ENCODE results near the gene PTPRJ. TPM values are rescaled to one million over a fixed set of nuclear protein-coding genes. Genes with fewer than 3 reads are reported as not detected.

PTPRJ gene
- total RNA-seq, 1 donor from 2014 or later, result 40.0 TPM

DNA sequence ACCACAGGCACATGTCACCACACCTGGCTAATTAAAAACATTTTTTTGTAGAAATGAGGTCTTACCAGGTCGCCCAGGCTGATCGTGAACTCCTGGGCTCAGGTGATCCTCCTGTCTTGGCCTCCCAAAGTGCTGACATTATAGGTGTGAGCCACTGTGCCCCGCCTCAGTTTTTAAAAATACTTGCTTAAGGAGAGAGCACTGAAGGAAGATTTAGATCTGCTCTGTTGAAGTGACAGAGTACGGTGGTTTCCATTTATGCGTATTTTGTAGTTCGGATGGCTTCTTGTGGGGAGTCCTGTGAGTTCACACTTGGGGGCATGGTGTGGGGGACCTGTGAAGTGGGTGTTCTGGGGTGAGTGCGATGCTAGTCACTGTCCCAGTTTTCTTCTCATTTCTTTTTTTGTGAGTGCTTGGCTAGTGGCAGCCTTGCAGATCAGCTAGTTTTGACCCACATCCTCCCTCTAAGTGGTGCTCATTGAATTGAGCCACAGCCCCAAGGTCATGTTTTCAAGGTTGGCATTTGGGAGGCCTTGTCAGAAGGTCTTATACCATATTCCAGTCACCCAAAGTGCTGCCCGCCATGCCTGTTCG, 31.5 kb downstream of the PTPRJ start:
- Histone ChIP-seq H3K9me3 (no peaks in the 10 kb centered on the region), H3K4me1 (peaks cover 50% of the 10 kb centered on the region), H3K27me3 (ENCODE audit: low read depth) (no peaks in the 10 kb centered on the region), H3K36me3 (no peaks in the 10 kb centered on the region), H3K4me3 (no peak overlapping the region), H3K27ac (peak overlapping the region; percentile 49)
- ATAC-seq (peak; percentile 19 to 43), DNase-seq (no peak)
- TF ChIP-seq, protein P1, sequence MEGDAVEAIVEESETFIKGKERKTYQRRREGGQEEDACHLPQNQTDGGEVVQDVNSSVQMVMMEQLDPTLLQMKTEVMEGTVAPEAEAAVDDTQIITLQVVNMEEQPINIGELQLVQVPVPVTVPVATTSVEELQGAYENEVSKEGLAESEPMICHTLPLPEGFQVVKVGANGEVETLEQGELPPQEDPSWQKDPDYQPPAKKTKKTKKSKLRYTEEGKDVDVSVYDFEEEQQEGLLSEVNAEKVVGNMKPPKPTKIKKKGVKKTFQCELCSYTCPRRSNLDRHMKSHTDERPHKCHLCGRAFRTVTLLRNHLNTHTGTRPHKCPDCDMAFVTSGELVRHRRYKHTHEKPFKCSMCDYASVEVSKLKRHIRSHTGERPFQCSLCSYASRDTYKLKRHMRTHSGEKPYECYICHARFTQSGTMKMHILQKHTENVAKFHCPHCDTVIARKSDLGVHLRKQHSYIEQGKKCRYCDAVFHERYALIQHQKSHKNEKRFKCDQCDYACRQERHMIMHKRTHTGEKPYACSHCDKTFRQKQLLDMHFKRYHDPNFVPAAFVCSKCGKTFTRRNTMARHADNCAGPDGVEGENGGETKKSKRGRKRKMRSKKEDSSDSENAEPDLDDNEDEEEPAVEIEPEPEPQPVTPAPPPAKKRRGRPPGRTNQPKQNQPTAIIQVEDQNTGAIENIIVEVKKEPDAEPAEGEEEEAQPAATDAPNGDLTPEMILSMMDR (IDR thresholded peaks at IDR 0.05), result no peak
- intact Hi-C loops (cut with DNase I), result no loop called here

DNA sequence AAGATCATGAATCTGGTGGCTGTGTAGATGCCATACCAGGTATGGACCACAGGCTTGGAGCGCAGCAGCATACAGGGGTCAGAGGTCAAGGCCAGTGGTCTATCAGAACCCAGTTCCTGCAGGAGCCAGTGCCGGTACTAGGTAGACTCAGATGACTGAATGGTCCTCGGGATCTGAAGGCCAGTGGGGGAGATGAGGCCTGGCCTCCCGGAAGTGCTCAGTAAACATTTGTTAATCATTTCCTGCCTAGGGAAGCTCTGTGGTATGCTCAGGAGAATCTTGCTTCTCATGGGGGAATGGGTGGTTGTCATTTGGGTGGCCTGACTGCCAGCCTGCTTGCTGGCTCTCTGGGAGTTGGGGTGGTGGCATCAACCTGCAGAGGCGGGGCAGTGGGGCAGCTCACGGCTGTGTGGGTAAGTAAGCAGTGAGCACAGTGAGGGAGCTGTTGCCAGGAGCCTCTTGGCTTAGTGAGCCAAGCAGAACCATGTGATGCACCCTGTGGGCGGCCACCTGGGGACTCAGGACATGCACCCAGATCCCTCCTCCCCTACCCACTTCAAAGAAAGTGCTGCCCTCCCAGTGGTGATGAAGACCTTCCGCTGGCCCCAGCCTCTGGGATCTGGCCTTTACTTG, 33.0 kb downstream of the PTPRJ start:
- Histone ChIP-seq H3K27ac (peak overlapping the region; percentile 20), H3K36me3 (no peaks in the 10 kb centered on the region), H3K9me3 (no peaks in the 10 kb centered on the region), H3K27me3 (ENCODE audit: low read depth) (no peaks in the 10 kb centered on the region), H3K4me1 (peaks cover 59% of the 10 kb centered on the region), H3K4me3 (no peak overlapping the region)
- intact Hi-C loops (cut with DNase I), result no loop called here
- DNase-seq (peak; percentile 64), ATAC-seq (peak; percentile 56 to 65)
- TF ChIP-seq, protein P1 (IDR thresholded peaks at IDR 0.05), result no peak

DNA sequence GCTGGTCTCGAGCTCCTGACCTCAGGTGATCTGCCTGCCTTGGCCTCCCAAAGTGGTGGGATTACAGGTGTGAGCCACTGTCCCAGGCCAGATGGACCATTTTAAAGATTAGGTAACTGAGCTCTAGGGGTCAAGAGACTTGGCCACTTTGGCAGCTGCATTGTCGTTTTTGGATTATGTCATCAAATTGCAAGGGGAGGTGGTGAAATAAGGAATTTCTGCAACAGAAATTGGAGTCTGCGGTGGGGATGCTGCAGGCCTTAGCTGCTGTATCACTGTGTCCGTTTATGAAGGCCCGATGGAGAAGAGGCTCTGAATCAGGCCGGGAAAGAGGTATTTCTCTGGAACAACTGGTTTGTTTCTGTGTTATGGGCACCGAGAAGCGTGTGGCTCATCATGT, 34.6 kb downstream of the PTPRJ start:
- no peak for ATAC-seq
- TF ChIP-seq, protein P1 (IDR thresholded peaks at IDR 0.05), result no peak
- no peak overlapping the region for H3K27ac ChIP-seq
- H3K36me3 ChIP-seq, result no peaks in the 10 kb centered on the region
- intact Hi-C loops (cut with DNase I), result no loop called here
- no peaks in the 10 kb centered on the region for H3K27me3 ChIP-seq (ENCODE audit: low read depth)
- peaks cover 75% of the 10 kb centered on the region for H3K4me1 ChIP-seq
- H3K4me3 ChIP-seq, result no peak overlapping the region
- no peak for DNase-seq
- H3K9me3 ChIP-seq, result no peaks in the 10 kb centered on the region

DNA sequence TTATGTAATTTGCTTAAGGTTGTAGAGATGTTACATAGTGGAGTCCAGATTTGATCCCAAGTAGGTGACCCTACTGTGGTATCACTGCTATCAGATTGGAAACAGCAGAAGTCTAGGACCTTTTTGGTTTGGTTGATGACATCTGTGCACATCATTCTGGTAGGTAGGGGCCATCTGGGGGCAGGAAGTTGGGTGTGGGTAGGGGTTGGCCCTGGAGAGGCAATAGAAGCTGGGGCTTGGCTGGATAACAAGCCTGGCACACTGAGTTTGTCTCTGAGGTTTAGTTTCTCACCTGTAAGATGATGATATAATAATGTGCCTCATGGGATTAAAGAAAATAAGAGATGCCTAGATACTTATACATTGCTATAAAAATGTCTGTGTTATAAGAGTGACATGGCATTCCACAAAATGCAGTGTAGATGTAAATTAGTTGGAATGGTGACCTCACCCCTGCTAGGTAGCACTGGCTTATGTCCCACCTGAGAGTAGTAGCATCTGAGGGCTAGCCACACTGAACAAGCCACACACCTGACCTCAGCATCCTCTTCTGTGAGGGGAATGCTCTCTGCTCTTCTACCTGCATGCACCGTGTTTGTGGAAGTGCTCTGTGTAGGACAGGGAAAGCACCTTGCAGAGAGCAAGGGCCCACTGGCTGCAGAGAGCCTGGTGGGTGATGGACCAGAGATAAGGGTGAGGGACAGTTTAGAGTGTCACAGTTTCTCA, 36.9 kb downstream of the PTPRJ start:
- Histone ChIP-seq H3K27ac (no peak overlapping the region), H3K4me1 (peaks cover 74% of the 10 kb centered on the region), H3K4me3 (no peak overlapping the region), H3K27me3 (ENCODE audit: low read depth) (no peaks in the 10 kb centered on the region), H3K36me3 (no peaks in the 10 kb centered on the region), H3K9me3 (no peaks in the 10 kb centered on the region)
- intact Hi-C loops (cut with DNase I), result no loop called here
- TF ChIP-seq, protein P1 (IDR thresholded peaks at IDR 0.05), result no peak
- DNase-seq (no peak), ATAC-seq (no peak)

DNA sequence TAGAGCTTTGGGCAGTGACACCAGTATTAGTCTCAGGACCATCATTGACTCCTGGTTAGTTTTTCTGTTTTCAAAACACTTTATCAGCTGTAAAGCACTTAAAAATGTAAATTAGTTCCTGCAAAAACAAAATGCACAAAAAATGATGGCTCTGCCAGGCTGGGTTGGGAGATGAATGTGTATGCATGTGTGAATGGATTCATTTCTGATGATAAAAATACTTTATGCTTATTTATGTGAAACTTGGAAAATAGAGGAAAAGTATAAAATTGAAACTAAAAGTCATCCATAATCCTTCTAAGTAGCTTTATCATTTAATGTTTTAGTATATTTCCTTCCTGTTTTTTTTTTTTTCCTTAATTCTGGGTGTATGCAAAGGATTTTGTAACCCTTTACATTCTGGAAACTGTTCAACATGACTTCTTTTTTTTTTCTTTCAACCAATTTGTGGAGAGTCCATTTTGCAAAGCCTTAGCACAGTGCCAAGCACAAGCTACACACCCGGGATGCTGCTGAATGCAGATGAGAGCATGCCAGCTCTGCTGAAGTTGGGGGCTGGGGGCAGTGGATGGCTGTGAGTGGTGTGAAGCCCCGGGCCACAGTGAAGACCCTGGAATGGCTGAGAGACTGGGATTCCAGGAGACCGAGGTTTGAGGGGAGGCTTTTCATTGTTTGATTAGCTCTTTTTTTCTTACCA, 37.6 kb downstream of the PTPRJ start:
- intact Hi-C loops (cut with DNase I), result no loop called here
- Histone ChIP-seq H3K36me3 (no peaks in the 10 kb centered on the region), H3K27ac (peak overlapping the region; percentile 60), H3K4me3 (no peak overlapping the region), H3K9me3 (no peaks in the 10 kb centered on the region), H3K4me1 (peaks cover 74% of the 10 kb centered on the region), H3K27me3 (ENCODE audit: low read depth) (no peaks in the 10 kb centered on the region)
- DNase-seq (no peak), ATAC-seq (no peak)
- TF ChIP-seq, protein P1 (IDR thresholded peaks at IDR 0.05), result no peak
